Tibial artery (tissue), 4 donors: ENCODE results near the gene PSME1.

ENCODE experiments used
- DNase-seq, 2 donors: peaks; one replicate each; pipeline ENCODE4 v3.0.0-alpha.2; 2019
- H3K27ac ChIP-seq, 2 donors: fragments of 200-600 bp; sonication (generic) in 1 of 2; 1 replicate in 1 of 2; 2 replicates in 1 of 2; pipeline ENCODE4 v1.5.1; 2018 to 2019; ENCODE audit warnings: mild to moderate bottlenecking in 1 of 2
- H3K27me3 ChIP-seq, 2 donors: fragments of 200-600 bp; sonication (generic) in 1 of 2; one replicate each; pipeline versions ENCODE4 v1.5.1 to v1.6.0; 2016 to 2019
- H3K36me3 ChIP-seq, 3 donors: fragments of 200-600 bp; sonication (generic) in 2 of 3; one replicate each; pipeline ENCODE4 v1.5.1; 2016 to 2019; ENCODE audit warnings: mild to moderate bottlenecking in 2 of 3
- H3K4me1 ChIP-seq, 4 donors: fragments of 200-600 bp; sonication (generic) in 2 of 4; 1 replicate in 3 of 4; 2 replicates in 1 of 4; pipeline ENCODE4 v1.5.1; 2016 to 2019
- H3K4me3 ChIP-seq, 2 donors: fragments of 200-600 bp; sonication (generic) in 1 of 2; 1 replicate in 1 of 2; 2 replicates in 1 of 2; pipeline ENCODE4 v1.5.1; 2018 to 2019; ENCODE audit warnings: mild to moderate bottlenecking in 2 of 2
- H3K9me3 ChIP-seq, 3 donors: fragments of 200-600 bp; sonication (generic) in 1 of 3; one replicate each; pipeline ENCODE4 v1.5.1; 2016 to 2019
- intact Hi-C: fragments of 100-400 bp; cut with DNase I; formaldehyde crosslinking; loops from one replicate; pipeline ENCODE4 v1.15.0; 2023; ENCODE audit warnings: low total_unique reads
- TF ChIP-seq, protein P1 (sequence below), 2 experiments: fragments of 200-600 bp in 1 of 2; fragments of 450-650 bp in 1 of 2; IDR thresholded peaks; one replicate each; pipeline ENCODE4 v1.5.1; 2017 to 2019; ENCODE audit warnings: antibody characterized with exemption in 2 of 2, mild to moderate bottlenecking in 1 of 2, moderate library complexity in 1 of 2

Gene PSME1

GRCh38 chr14:24135584-24135833, 485 bp upstream of the PSME1 start:
- Histone ChIP-seq H3K9me3 (no peaks in the 10 kb centered on the region), H3K27ac (peak overlapping the region; percentile 86 to 94), H3K36me3 (peaks cover 12 to 30% (median 24%) of the 10 kb centered on the region in 3 donors), H3K4me1 (peaks cover 0 to 47% (median 30%) of the 10 kb centered on the region in 4 donors), H3K4me3 (peak overlapping the region; percentile 87 to 98), H3K27me3 (no peaks in the 10 kb centered on the region)
- TF ChIP-seq, protein P1, sequence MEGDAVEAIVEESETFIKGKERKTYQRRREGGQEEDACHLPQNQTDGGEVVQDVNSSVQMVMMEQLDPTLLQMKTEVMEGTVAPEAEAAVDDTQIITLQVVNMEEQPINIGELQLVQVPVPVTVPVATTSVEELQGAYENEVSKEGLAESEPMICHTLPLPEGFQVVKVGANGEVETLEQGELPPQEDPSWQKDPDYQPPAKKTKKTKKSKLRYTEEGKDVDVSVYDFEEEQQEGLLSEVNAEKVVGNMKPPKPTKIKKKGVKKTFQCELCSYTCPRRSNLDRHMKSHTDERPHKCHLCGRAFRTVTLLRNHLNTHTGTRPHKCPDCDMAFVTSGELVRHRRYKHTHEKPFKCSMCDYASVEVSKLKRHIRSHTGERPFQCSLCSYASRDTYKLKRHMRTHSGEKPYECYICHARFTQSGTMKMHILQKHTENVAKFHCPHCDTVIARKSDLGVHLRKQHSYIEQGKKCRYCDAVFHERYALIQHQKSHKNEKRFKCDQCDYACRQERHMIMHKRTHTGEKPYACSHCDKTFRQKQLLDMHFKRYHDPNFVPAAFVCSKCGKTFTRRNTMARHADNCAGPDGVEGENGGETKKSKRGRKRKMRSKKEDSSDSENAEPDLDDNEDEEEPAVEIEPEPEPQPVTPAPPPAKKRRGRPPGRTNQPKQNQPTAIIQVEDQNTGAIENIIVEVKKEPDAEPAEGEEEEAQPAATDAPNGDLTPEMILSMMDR (IDR thresholded peaks at IDR 0.05), result no peak
- DNase-seq, result no peak
- intact Hi-C loops, result no loop called here

- TF ChIP-seq, protein P1 (IDR thresholded peaks at IDR 0.05), result no peak
- DNase-seq, result no peak
- Histone ChIP-seq H3K27ac (peak overlapping the region; percentile 86 to 94), H3K4me3 (peak overlapping the region; percentile 87 to 98), H3K9me3 (no peaks in the 10 kb centered on the region), H3K27me3 (no peaks in the 10 kb centered on the region), H3K36me3 (peaks cover 12 to 24% (median 24%) of the 10 kb centered on the region in 3 donors), H3K4me1 (peaks cover 5 to 43% (median 31%) of the 10 kb centered on the region in 4 donors)
- intact Hi-C loops, result no loop called here
Observed at GRCh38 chr14:24136684-24137528, 912 bp downstream of the PSME1 start.

DNA sequence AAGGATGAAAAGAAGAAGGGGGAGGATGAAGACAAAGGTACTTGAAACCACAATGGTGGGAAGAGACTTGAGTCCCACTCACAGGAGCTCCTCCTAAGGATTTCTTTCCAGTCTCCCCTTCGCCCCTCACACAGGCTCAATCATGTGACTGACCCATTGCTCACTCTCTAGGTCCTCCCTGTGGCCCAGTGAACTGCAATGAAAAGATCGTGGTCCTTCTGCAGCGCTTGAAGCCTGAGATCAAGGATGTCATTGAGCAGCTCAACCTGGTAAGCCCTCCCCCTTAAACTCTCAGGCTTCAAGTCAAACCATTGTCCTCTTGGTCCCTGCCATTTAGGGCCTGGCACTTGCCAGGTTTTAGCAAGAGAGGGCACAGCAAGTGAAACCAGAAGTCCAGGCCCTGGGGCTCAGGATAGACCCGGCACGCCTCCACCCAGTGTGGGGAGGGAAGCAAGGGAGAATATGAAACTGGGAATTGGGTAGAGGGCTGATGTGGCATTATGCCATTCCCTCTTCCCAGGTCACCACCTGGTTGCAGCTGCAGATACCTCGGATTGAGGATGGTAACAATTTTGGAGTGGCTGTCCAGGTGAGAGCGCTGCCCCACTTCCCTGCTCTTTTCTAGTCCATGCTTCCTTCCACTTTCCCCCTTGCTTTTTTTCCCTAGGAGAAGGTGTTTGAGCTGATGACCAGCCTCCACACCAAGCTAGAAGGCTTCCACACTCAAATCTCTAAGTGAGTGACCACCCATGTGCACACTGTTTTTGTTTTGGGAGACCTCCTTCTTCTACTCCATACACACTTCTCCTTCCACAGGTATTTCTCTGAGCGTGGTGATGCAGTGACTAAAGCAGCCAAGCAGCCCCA, 1.8 kb downstream of the PSME1 start:
- TF ChIP-seq, protein P1 (IDR thresholded peaks at IDR 0.05), result no peak
- intact Hi-C loops, result no loop called here
- no peaks in the 10 kb centered on the region for H3K27me3 ChIP-seq
- peak overlapping the region in 1 of 2 donors; percentile 86 for H3K27ac ChIP-seq
- peaks cover 12 to 24% (median 24%) of the 10 kb centered on the region in 3 donors for H3K36me3 ChIP-seq
- no peak for DNase-seq
- no peak overlapping the region for H3K4me3 ChIP-seq
- H3K9me3 ChIP-seq, result no peaks in the 10 kb centered on the region
- peaks cover 7 to 49% (median 36%) of the 10 kb centered on the region in 4 donors for H3K4me1 ChIP-seq

DNA sequence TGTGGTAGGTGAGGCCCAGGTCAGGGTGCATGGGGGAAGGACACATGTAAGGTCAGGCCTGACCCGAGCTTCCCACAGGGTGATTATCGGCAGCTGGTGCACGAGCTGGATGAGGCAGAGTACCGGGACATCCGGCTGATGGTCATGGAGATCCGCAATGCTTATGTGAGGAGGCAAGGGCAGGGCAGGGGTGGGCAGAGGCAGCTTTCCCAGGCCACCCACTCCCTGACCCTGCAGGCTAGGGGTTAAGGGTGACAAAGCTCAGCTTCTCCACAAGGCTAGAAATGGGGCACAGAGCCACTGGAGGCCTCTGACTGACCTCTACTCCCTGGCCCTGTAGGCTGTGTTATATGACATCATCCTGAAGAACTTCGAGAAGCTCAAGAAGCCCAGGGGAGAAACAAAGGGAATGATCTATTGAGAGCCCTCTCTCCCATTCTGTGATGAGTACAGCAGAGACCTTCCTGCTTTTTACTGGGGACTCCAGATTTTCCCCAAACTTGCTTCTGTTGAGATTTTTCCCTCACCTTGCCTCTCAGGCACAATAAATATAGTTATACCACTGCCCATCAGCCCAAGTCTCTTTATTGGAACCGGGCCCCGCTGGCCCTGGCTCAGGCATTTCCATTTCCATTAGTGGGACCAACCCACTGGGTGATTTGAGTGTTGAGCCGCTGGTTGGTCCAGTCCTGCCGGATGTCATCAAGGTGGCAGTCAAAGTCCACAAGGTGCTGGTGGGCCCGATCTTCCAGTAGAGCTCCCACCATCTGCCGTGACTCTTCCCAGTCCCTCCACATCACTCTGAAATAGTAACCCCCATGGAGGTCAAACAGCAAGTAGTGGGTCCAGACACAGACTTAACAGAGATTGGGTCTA, 2.6 kb downstream of the PSME1 start:
- TF ChIP-seq, protein P1 (IDR thresholded peaks at IDR 0.05), result no peak
- no peak for DNase-seq
- Histone ChIP-seq H3K27ac (no peak overlapping the region), H3K4me1 (peaks cover 7 to 49% (median 36%) of the 10 kb centered on the region in 4 donors), H3K27me3 (no peaks in the 10 kb centered on the region), H3K4me3 (no peak overlapping the region), H3K36me3 (peaks cover 12 to 24% (median 24%) of the 10 kb centered on the region in 3 donors), H3K9me3 (no peaks in the 10 kb centered on the region)
- intact Hi-C loops, result no loop called here

GRCh38 chr14:24139272-24139934, 3.4 kb downstream of the PSME1 start:
- H3K4me1 ChIP-seq, result peaks cover 7 to 49% (median 36%) of the 10 kb centered on the region in 4 donors
- no peak overlapping the region for H3K4me3 ChIP-seq
- DNase-seq, result no peak

More at GRCh38 chr14:24139272-24139934, 3.4 kb downstream of the PSME1 start:
- Histone ChIP-seq H3K9me3 (no peaks in the 10 kb centered on the region), H3K27me3 (no peaks in the 10 kb centered on the region), H3K36me3 (peaks cover 12 to 24% (median 24%) of the 10 kb centered on the region in 3 donors), H3K27ac (peak overlapping the region; percentile 22 to 91)
- intact Hi-C loops, result no loop called here
- TF ChIP-seq, protein P1 (IDR thresholded peaks at IDR 0.05), result no peak
